Fibroblast of pulmonary artery (primary cell): ENCODE measurements around the gene PDCD4.

Experiments used
- DNase-seq: peaks from one replicate; pipeline ENCODE4 v3.0.0-alpha.2; 2010; ENCODE audit warnings: low read depth
- H3K4me3 ChIP-seq: replicated peaks from 2 replicates; pipeline ENCODE4 v1.5.1; 2011; ENCODE audit warnings: low read depth, mild to moderate bottlenecking, control low read depth, low read length, moderate library complexity
- CTCF ChIP-seq: IDR thresholded peaks from 2 replicates; pipeline ENCODE4 v1.5.1; 2011; ENCODE audit warnings: mild to moderate bottlenecking, control low read depth, low read length, inconsistent platforms; ENCODE audit errors: missing control alignments

The PDCD4 gene

GRCh38 chr10:110852947-110853346 lies 18.8 kb upstream of the PDCD4 start:
- no peak for TF ChIP-seq CTCF
- DNase-seq: no peak

DNA sequence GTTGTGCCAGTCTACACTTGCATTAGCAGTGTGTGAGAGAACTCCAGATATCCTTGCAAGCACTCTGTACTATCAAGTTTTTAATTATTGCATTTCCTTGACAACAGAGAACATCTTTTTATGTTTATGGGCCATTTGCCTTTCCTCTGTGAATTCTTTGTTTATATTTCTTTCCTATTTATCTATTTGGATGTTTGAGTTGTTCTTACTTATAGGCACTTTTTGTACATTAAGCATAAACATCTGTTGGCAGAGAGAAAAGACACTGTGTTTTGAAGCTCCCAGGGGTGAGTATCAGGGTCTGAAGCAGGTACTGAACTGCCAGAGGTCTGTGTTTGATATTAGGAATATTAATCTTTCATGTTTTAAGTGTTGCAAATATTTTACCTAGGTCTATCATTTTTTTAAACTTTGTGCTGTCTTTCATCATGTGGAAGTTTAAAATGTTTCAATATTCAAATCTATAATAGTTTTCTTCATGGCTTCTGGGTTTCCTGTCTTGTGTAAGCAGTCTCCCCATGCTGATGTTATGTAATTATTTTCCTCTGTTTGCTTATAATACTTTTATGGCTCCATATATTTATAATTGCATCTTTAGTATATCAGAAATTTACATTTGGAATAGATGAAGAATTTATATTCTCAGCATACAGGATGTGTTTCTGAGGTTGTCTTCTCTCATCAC lies 17.7 kb upstream of the PDCD4 start:
- DNase-seq: no peak
- no peak for TF ChIP-seq CTCF
- H3K4me3 ChIP-seq: no peak overlapping the region

More at GRCh38 chr10:110852947-110853346, 18.8 kb upstream of the PDCD4 start:
- H3K4me3 ChIP-seq: no peak overlapping the region

GRCh38 chr10:110857265-110858171 lies 14.2 kb upstream of the PDCD4 start:
- DNase-seq: peak; percentile 77
- H3K4me3 ChIP-seq: no peak overlapping the region
- TF ChIP-seq CTCF: no peak

DNA sequence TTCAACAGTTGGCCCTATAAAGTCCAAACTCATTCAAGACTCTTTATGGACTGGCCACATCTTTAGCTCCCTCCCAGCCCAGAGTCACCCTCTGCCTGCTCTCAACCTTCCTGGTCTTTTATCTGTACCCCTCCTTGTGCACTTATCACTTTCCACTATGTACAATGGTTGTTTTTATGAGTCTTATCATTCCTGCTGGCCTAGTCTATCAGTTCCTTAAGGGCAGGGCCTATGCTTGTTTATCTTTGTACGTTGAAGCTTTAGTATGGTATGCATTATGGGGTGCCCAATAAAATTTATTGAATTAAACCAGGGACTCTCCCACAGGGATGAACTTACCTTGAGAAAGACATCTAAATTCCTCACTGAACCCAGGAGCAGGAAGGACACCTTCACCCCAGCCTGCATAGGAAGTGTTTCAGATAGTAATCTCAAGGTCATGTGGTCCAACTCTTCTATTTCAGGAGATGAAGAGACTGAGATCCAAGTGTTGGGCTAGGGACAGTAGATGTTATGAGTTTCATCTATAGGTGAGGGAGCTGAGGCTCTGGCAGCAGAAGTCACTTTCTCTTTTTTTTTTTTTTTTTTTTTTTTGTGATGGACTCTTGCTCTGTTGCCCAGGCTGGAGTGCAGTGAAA lies 13.3 kb upstream of the PDCD4 start:
- H3K4me3 ChIP-seq: no peak overlapping the region
- TF ChIP-seq CTCF: no peak
- no peak for DNase-seq

- H3K4me3 ChIP-seq: no peak overlapping the region
- no peak for TF ChIP-seq CTCF
- no peak for DNase-seq
These were observed 12.3 kb upstream of the PDCD4 start for GRCh38 chr10:110859206-110859972.

DNA sequence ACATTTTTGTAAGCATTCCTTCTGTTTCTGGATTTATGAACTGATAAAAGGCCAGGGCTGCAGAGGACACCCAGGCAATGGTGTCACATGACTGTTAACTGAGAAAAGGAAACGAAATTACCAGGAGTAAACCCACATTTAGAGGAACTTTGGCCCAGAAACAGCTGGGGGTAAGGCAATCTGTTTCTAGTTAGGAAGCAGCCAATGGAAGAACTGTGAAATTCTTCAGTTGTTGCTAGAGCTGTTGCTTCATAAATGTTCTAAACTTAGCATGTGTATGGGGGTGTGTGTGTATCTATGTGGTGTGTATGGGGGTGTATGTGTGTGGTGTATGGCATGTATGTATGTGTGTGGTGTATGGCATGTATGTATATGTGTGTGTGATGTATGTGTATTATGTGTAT lies 11.8 kb upstream of the PDCD4 start:
- peak; percentile 59 for DNase-seq
- H3K4me3 ChIP-seq: no peak overlapping the region
- TF ChIP-seq CTCF: no peak
